Body of pancreas (tissue), 4 donors: Measurements from ENCODE around the gene CADM1.

Experiments
- CTCF ChIP-seq, 7 experiments: fragments of 450-650 bp in 4 of 7; fragments of 200-600 bp in 3 of 7; sonication (generic) in 3 of 7; IDR thresholded peaks; one replicate each; pipeline ENCODE4 v1.5.1; 2016 to 2019; ENCODE audit warnings: antibody characterized with exemption in 7 of 7
- POLR2A ChIP-seq, 3 donors: fragments of 450-650 bp; IDR thresholded peaks; one replicate each; pipeline ENCODE4 v1.6.1; 2016; ENCODE audit warnings: antibody characterized with exemption in 3 of 3, mild to moderate bottlenecking in 2 of 3

GRCh38 chr11:115476463-115477286, 27.5 kb downstream of the CADM1 start:
- TF ChIP-seq CTCF (IDR thresholded peaks at IDR 0.05) (no peak), POLR2A (IDR thresholded peaks at IDR 0.05) (no peak)
